ENCODE measurements around the gene ALG9. TPM values are rescaled to one million over a fixed set of nuclear protein-coding genes. Genes with fewer than 3 reads are reported as not detected.

ALG9 gene
- polyA plus RNA-seq, 2 of the 4 experiments (the other 2 are of a cell fraction), result 15.3 to 33.3 TPM

GRCh38 chr11:111782109-111782741 is 89.2 kb downstream of the ALG9 start:
- CTCF ChIA-PET, result interaction anchor here (1.4 to 2.4 kb wide), 2 partner anchors 178 to 327 kb away, joined by 3 to 8 read pairs; no protein-coding TSS in a partner anchor
- 77% methylated on average over 5 of the region's 5 CpGs for WGBS (ENCODE audit: missing lambda C conversion rate)
- DNase-seq (ENCODE audit: low read depth in 1 of 2, low spot score in 1 of 2) (no peak), ATAC-seq (no peak), FAIRE-seq (no peak)
- Histone ChIP-seq H3K4me1 (no peaks in the 10 kb centered on the region), H3K9me3 (no peaks in the 10 kb centered on the region), H3K27ac (no peak overlapping the region), H3K4me3 (no peak overlapping the region), H3K4me2 (no peak overlapping the region)
- TF ChIP-seq FOSB (CRISPR knock-in tag; IDR thresholded peaks at IDR 0.05), result no peak
- no peak for TF ChIP-seq FOXS1 (CRISPR knock-in tag; IDR thresholded peaks at IDR 0.05)
- no peak for TF ChIP-seq SMC3 (IDR thresholded peaks at IDR 0.05)
- no peak for TF ChIP-seq CBX2 (IDR thresholded peaks at IDR 0.05; ENCODE audit: borderline replicate concordance, low read depth)
- no peak for TF ChIP-seq HOXB13 (CRISPR knock-in tag; IDR thresholded peaks at IDR 0.05; ENCODE audit: low read depth)
- TF ChIP-seq RFX5 (IDR thresholded peaks at IDR 0.05), result no peak
- no peak for TF ChIP-seq HDAC2 (IDR thresholded peaks at IDR 0.05)
- TF ChIP-seq CTCF (IDR thresholded peaks at IDR 0.05), result no peak
- TF ChIP-seq E2F6 (IDR thresholded peaks at IDR 0.05; ENCODE audit: borderline replicate concordance, low read depth), result no peak
- no peak for TF ChIP-seq CHD2 (IDR thresholded peaks at IDR 0.05; ENCODE audit: low read length, partially characterized antibody)
- TF ChIP-seq MYC (IDR thresholded peaks at IDR 0.05; ENCODE audit: borderline replicate concordance, low read length), result no peak
- TF ChIP-seq REST (IDR thresholded peaks at IDR 0.05), result no peak
- POLR2A ChIA-PET, result no interaction called here

- H3K4me3 ChIP-seq, result no peak overlapping the region
- H3K27ac ChIP-seq, result no peak overlapping the region
- TF ChIP-seq CTCF (IDR thresholded peaks at IDR 0.05) (no peak), EHF (CRISPR knock-in tag; IDR thresholded peaks at IDR 0.05) (no peak), ELK1 (IDR thresholded peaks at IDR 0.05; ENCODE audit: low read depth, low read length) (no peak)
- FAIRE-seq (no peak), DNase-seq (ENCODE audit: low read depth in 1 of 2, low spot score in 1 of 2) (no peak), ATAC-seq (no peak)
- H3K4me2 ChIP-seq, result no peak overlapping the region
- no peaks in the 10 kb centered on the region for H3K9me3 ChIP-seq
- H3K4me1 ChIP-seq, result no peaks in the 10 kb centered on the region
- WGBS (ENCODE audit: missing lambda C conversion rate), result 82% methylated on average over 6 of the region's 6 CpGs
- ChIA-PET POLR2A (no interaction called here), CTCF (interaction anchor here (1.0 to 6.3 kb wide), 10 partner anchors 9 to 213 kb away, joined by 3 to 59 read pairs (median 14); partner anchors contain the start of genes PPP2R1B and SIK2)
Measured at GRCh38 chr11:111779118-111779517, 92.3 kb downstream of the ALG9 start.
